Trophoblast cell (in vitro differentiated cells and primary cell): ENCODE results near the gene TRAFD1.

Source experiments
- DNase-seq, 2 donors: peaks; one replicate each; pipeline ENCODE4 v3.0.0-alpha.2; 2016
- H2AFZ ChIP-seq: 2 replicates; pipeline ENCODE4 v1.6.1; 2013; ENCODE audit warnings: low read length, moderate library complexity, mild to moderate bottlenecking; ENCODE audit not compliant: insufficient read depth, poor library complexity
- H2AK5ac ChIP-seq: 2 replicates; pipeline ENCODE4 v1.6.1; 2013; ENCODE audit warnings: mild to moderate bottlenecking, low read length
- H2BK120ac ChIP-seq: 2 replicates; pipeline ENCODE4 v1.6.1; 2013; ENCODE audit warnings: low read length, mild to moderate bottlenecking, moderate library complexity; ENCODE audit not compliant: insufficient read depth, poor library complexity
- H2BK12ac ChIP-seq: 2 replicates; pipeline ENCODE4 v1.6.1; 2013; ENCODE audit warnings: mild to moderate bottlenecking, low read length, moderate library complexity
- H2BK5ac ChIP-seq: 2 replicates; pipeline ENCODE4 v1.6.1; 2013; ENCODE audit warnings: low read length, low read depth, moderate library complexity, mild to moderate bottlenecking; ENCODE audit not compliant: poor library complexity
- H3K14ac ChIP-seq: 2 replicates; pipeline ENCODE4 v1.6.1; 2013; ENCODE audit warnings: mild to moderate bottlenecking, low read length
- H3K18ac ChIP-seq: 2 replicates; pipeline ENCODE4 v1.6.1; 2013; ENCODE audit warnings: mild to moderate bottlenecking, low read length
- H3K23ac ChIP-seq: 2 replicates; pipeline ENCODE4 v1.6.1; 2013; ENCODE audit warnings: low read length
- H3K27ac ChIP-seq: 2 replicates; pipeline ENCODE4 v1.5.1; 2013; ENCODE audit warnings: low read depth, mild to moderate bottlenecking, inconsistent platforms, low read length, moderate library complexity
- H3K27me3 ChIP-seq: 2 replicates; pipeline ENCODE4 v1.6.1; 2013; ENCODE audit warnings: inconsistent platforms, mild to moderate bottlenecking, low read length, moderate library complexity; ENCODE audit not compliant: insufficient read depth
- H3K36me3 ChIP-seq, 2 experiments: 1 replicate in 1 of 2; 2 replicates in 1 of 2; pipeline ENCODE4 v1.6.1; 2013; ENCODE audit warnings: low read length in 2 of 2, mild to moderate bottlenecking in 2 of 2, moderate library complexity in 1 of 2; ENCODE audit not compliant: insufficient read depth in 2 of 2, control insufficient read depth in 1 of 2
- H3K4ac ChIP-seq: 2 replicates; pipeline ENCODE4 v1.6.1; 2013; ENCODE audit warnings: low read depth, mild to moderate bottlenecking, low read length, moderate library complexity
- H3K4me1 ChIP-seq, 2 experiments: 1 replicate in 1 of 2; 2 replicates in 1 of 2; pipeline ENCODE4 v1.6.1; 2013; ENCODE audit warnings: low read length in 2 of 2, mild to moderate bottlenecking in 2 of 2, moderate library complexity in 1 of 2; ENCODE audit not compliant: insufficient read depth in 2 of 2, control insufficient read depth in 1 of 2
- H3K4me2 ChIP-seq: 2 replicates; pipeline ENCODE4 v1.6.1; 2013; ENCODE audit warnings: inconsistent platforms, mild to moderate bottlenecking, low read length, moderate library complexity
- H3K4me3 ChIP-seq: 2 replicates; pipeline ENCODE4 v1.5.1; 2013; ENCODE audit warnings: mild to moderate bottlenecking, low read depth, low read length, inconsistent platforms
- H3K79me1 ChIP-seq: one replicate; pipeline ENCODE4 v1.6.1; 2013; ENCODE audit warnings: low read length
- H3K79me2 ChIP-seq: 2 replicates; pipeline ENCODE4 v1.6.1; 2013; ENCODE audit warnings: low read length, mild to moderate bottlenecking; ENCODE audit not compliant: control insufficient read depth, insufficient read depth, poor library complexity
- H3K9ac ChIP-seq: 2 replicates; pipeline ENCODE4 v1.6.1; 2013; ENCODE audit warnings: mild to moderate bottlenecking, low read length
- H3K9me3 ChIP-seq: 2 replicates; pipeline ENCODE4 v1.6.1; 2013; ENCODE audit warnings: low read depth, mild to moderate bottlenecking, control low read depth, inconsistent platforms, low read length; ENCODE audit not compliant: insufficient read depth
- H4K12ac ChIP-seq: 2 replicates; pipeline ENCODE4 v1.6.1; 2013; ENCODE audit warnings: low read depth, mild to moderate bottlenecking, low read length, moderate library complexity
- H4K8ac ChIP-seq: 2 replicates; pipeline ENCODE4 v1.6.1; 2013; ENCODE audit warnings: low read depth, mild to moderate bottlenecking, low read length, moderate library complexity
- H4K91ac ChIP-seq: one replicate; pipeline ENCODE4 v1.6.1; 2013; ENCODE audit warnings: low read depth, mild to moderate bottlenecking, low read length, moderate library complexity
- WGBS: extraction: QIAGEN DNeasy Blood & Tissue Kit; methylation state at CpG from one replicate; pipeline ENCODE4 v1.1.7; 2013; ENCODE audit warnings: missing lambda C conversion rate; ENCODE audit not compliant: insufficient read length, insufficient coverage; ENCODE audit errors: extremely low coverage; 5-methylcytosine and 5-hydroxymethylcytosine counted together

Gene TRAFD1

DNA sequence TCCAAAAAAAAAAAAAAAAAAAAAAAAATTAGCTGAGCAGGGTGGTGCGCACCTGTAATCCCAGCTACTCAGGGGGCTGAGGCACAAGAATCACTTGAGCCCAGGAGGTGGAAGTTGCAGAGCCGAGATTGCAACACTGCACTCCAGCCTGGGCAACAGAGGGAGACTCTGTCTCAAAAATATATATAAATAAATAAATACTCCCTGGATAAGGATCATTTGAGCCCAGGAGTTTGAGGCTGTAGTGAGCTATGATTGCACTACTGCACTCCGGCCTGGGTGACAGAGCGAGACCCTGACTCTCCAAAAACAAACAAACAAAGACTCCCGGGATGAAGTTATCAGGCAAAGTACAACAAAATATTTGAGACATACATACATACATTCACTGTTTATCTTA lies 13.4 kb upstream of the TRAFD1 start:
- H3K79me1 ChIP-seq: peaks cover 11% of the 10 kb centered on the region
- no peaks in the 10 kb centered on the region for H3K9me3 ChIP-seq
- H3K4ac ChIP-seq: no peak overlapping the region
- peaks cover 0 to 5% of the 10 kb centered on the region in 2 experiments for H3K4me1 ChIP-seq
- no peak overlapping the region for H3K23ac ChIP-seq
- H2AK5ac ChIP-seq: no peak overlapping the region
- no peak overlapping the region for H4K8ac ChIP-seq
- H3K79me2 ChIP-seq: peaks cover 14% of the 10 kb centered on the region
- H3K4me3 ChIP-seq: no peak overlapping the region
- no CpG with 5 or more reads among the region's 5 CpGs for WGBS
- H4K91ac ChIP-seq: no peak overlapping the region
- no peak overlapping the region for H3K14ac ChIP-seq
- no peak overlapping the region for H3K9ac ChIP-seq
- H2BK12ac ChIP-seq: no peak overlapping the region
- no peak overlapping the region for H2BK120ac ChIP-seq
- H3K27me3 ChIP-seq: no peaks in the 10 kb centered on the region
- no peak overlapping the region for H3K18ac ChIP-seq
- H2AFZ ChIP-seq: no peak overlapping the region
- no peaks in the 10 kb centered on the region for H3K36me3 ChIP-seq
- H3K27ac ChIP-seq: no peak overlapping the region
- no peak overlapping the region for H4K12ac ChIP-seq
- no peak for DNase-seq
- H3K4me2 ChIP-seq: no peak overlapping the region
- no peak overlapping the region for H2BK5ac ChIP-seq

DNA sequence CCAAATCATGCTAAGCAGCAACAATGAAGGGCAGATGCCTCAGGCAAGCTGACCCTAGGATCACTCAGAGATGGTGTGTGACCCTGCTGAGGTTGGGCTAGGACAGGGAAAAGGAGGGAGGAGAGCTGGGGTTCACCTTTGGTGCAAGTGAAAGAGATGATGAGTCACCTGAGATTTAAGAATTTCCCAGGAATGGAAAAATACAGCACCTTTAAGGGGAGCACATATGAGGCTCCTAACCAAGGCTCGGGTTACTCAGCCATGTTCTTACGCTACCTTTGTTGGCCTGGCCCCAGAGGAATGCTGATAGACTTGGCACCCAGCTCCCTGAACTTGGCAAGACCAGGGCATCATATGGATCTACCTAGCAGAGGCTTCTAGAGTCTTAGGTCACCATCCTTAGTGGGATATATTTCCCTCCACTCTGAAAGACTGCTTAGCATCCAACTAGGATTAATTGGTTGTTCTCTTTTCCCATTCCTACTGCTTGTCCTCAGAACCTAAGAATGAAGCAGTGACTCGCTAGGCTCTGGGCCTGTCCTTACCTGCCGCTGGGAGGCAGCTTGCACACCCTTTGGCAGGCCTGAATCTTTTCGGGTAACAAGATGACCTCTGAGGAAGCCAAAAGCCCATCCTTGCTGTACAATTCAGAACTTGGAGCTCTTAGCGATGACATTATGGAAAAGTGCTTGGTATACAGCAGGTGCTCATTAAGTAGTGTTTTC lies 12.8 kb upstream of the TRAFD1 start:
- no peak overlapping the region for H2BK5ac ChIP-seq
- no peaks in the 10 kb centered on the region for H3K36me3 ChIP-seq
- H3K18ac ChIP-seq: no peak overlapping the region
- H3K27me3 ChIP-seq: no peaks in the 10 kb centered on the region
- peaks cover 0 to 5% of the 10 kb centered on the region in 2 experiments for H3K4me1 ChIP-seq
- H4K91ac ChIP-seq: no peak overlapping the region
- no peak overlapping the region for H2AK5ac ChIP-seq
- peak overlapping the region; percentile 32 for H4K8ac ChIP-seq
- H3K27ac ChIP-seq: no peak overlapping the region
- H3K4ac ChIP-seq: no peak overlapping the region
- H3K23ac ChIP-seq: no peak overlapping the region
- H4K12ac ChIP-seq: no peak overlapping the region
- WGBS: no CpG with 5 or more reads among the region's 6 CpGs
- no peak for DNase-seq
- H2BK12ac ChIP-seq: no peak overlapping the region
- H2AFZ ChIP-seq: no peak overlapping the region
- H3K79me2 ChIP-seq: peaks cover 13% of the 10 kb centered on the region
- no peaks in the 10 kb centered on the region for H3K9me3 ChIP-seq
- H2BK120ac ChIP-seq: no peak overlapping the region
- peaks cover 11% of the 10 kb centered on the region for H3K79me1 ChIP-seq
- H3K4me3 ChIP-seq: no peak overlapping the region
- H3K4me2 ChIP-seq: no peak overlapping the region
- H3K9ac ChIP-seq: no peak overlapping the region
- H3K14ac ChIP-seq: no peak overlapping the region

DNA sequence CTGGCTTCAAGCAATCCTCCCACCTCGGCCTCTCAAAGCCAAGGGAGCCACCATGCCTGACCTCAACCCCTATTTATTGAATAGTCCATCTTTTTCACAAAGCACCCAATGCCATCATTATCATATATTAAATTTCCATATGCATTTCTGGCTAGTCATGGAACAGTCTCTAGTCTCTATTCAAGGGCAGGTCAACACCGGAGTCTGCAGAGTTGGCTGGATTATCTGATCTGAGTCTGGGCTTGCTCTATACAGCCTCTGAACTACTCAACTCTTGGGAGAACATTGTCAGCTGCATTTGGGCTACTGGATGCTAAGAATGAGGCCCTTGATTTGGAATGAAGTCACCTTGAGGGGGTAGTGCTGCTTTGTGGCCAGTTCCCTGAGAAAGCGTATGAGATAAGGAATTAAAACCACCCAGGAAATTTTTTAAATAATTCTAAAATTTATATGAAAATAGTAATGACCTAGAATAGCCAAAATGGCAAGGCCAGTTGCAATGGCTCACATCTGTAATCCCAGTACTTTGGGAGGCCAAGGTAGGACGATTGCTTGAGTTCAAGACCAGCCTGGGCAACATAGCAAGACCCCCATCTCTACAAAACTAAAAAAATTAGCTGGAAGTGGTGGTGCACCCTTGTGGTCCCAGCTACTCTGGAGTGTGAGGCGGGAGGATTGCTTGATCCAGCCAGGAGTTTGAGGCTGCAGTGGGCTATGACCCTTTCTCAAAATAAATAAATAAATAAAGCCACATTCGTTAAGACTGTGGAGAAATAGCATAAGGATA lies 9.9 kb upstream of the TRAFD1 start:
- H3K79me1 ChIP-seq: no peaks in the 10 kb centered on the region
- no peaks in the 10 kb centered on the region for H3K36me3 ChIP-seq
- no peak overlapping the region for H3K4me3 ChIP-seq
- H4K12ac ChIP-seq: no peak overlapping the region
- H3K27ac ChIP-seq: no peak overlapping the region
- no peak overlapping the region for H2AK5ac ChIP-seq
- H3K4me2 ChIP-seq: no peak overlapping the region
- H3K9me3 ChIP-seq: no peaks in the 10 kb centered on the region
- no peaks in the 10 kb centered on the region for H3K27me3 ChIP-seq
- H4K91ac ChIP-seq: no peak overlapping the region
- no peak overlapping the region for H2BK120ac ChIP-seq
- WGBS: no CpG with 5 or more reads among the region's 6 CpGs
- no peak overlapping the region for H3K4ac ChIP-seq
- H3K23ac ChIP-seq: no peak overlapping the region
- peaks cover 0 to 5% of the 10 kb centered on the region in 2 experiments for H3K4me1 ChIP-seq
- no peak for DNase-seq
- H4K8ac ChIP-seq: no peak overlapping the region
- H3K79me2 ChIP-seq: no peaks in the 10 kb centered on the region
- H2AFZ ChIP-seq: no peak overlapping the region
- H3K18ac ChIP-seq: no peak overlapping the region
- H3K14ac ChIP-seq: no peak overlapping the region
- no peak overlapping the region for H2BK12ac ChIP-seq
- no peak overlapping the region for H2BK5ac ChIP-seq
- no peak overlapping the region for H3K9ac ChIP-seq

DNA sequence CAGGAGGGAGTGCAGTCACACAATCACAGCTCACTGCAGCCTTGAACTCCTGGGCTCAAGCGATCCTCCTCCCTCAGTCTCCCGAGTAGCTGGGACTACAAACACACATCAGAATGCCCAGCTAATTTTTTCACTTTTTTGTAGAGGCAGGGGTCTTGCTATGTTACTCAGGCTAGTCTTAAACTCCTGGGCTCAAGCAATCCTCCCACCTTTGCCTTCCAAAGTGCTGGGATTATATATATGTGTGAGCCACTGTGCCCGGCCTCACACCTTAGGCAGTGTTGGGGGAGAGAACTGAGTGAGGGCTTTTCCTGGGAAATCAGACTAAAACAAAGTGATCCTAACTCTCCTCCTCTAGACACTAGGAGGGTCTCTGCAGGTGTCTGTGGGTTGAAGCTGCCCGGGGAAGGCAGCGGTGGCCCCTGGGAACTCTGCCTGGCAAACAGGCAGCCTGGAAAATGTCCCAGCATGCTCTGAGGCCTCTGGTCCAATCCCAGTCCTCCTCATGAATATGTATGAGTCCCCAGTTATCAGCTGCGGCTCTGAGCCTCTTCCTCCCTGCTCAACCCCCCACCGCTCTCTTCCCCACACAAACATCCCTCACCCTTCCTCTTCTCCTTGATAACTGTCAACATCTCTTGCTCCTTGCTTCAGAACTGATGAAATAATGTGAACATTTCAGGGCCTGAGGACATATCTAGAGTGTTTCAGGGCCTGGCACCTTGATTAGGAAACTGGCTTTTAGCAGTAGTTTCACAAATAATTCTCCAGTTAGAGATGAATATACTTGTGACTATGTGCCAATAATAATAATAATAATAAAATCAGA lies 8.9 kb upstream of the TRAFD1 start:
- Histone ChIP-seq H3K79me1 (no peaks in the 10 kb centered on the region), H3K9ac (peak overlapping the region; percentile 56), H3K27me3 (no peaks in the 10 kb centered on the region), H3K36me3 (no peaks in the 10 kb centered on the region), H3K9me3 (no peaks in the 10 kb centered on the region), H4K91ac (no peak overlapping the region), H2BK12ac (no peak overlapping the region), H3K18ac (no peak overlapping the region), H3K79me2 (no peaks in the 10 kb centered on the region), H3K4me1 (peaks cover 0 to 5% of the 10 kb centered on the region in 2 experiments), H3K4me2 (peak overlapping the region; percentile 63), H3K14ac (no peak overlapping the region), H2BK120ac (no peak overlapping the region), H4K12ac (peak overlapping the region; percentile 59), H3K27ac (no peak overlapping the region), H2AK5ac (no peak overlapping the region), H3K23ac (no peak overlapping the region), H2AFZ (peak overlapping the region; percentile 67), H3K4ac (no peak overlapping the region), H4K8ac (peak overlapping the region; percentile 44), H2BK5ac (no peak overlapping the region), H3K4me3 (no peak overlapping the region)
- WGBS: no CpG with 5 or more reads among the region's 7 CpGs
- peak in 1 of 2 donors; percentile 56 for DNase-seq
